BJ (cell line): ENCODE data around the gene FUT6. TPM values are rescaled to one million over a fixed set of nuclear protein-coding genes. Genes with fewer than 3 reads are reported as not detected.

Experiments used
- CTCF ChIA-PET: fragments of 350-600 bp; formaldehyde crosslinking; extraction: SDS; loops from one replicate; lab custom pipeline; 2021; ENCODE audit warnings: antibody characterized with exemption, inconsistent platforms; lab: Yijun Ruan, JAX
- POLR2A ChIA-PET: fragments of 300-600 bp; sonication (Branson Sonifier 250); formaldehyde crosslinking; extraction: SDS; loops from one replicate; lab custom pipeline; 2021; ENCODE audit warnings: antibody characterized with exemption; lab: Charles Lee
- DNase-seq: peaks from one replicate; pipeline ENCODE4 v3.0.0-alpha.2; 2011; ENCODE audit warnings: low read depth
- H3K27me3 ChIP-seq: 2 replicates; pipeline ENCODE4 v1.6.0; 2011; ENCODE audit warnings: low read length; ENCODE audit not compliant: control insufficient read depth, insufficient read depth
- H3K36me3 ChIP-seq: 2 replicates; pipeline ENCODE4 v1.5.1; 2011; ENCODE audit warnings: low read length; ENCODE audit not compliant: control insufficient read depth, insufficient read depth
- H3K4me3 ChIP-seq: 2 replicates; pipeline ENCODE4 v1.5.1; 2011; ENCODE audit warnings: low read depth, mild to moderate bottlenecking, control low read depth, low read length
- CTCF ChIP-seq: IDR thresholded peaks from 2 replicates; pipeline ENCODE4 v1.5.1; 2011; ENCODE audit warnings: low read depth, mild to moderate bottlenecking, control low read depth, inconsistent platforms, low read length, moderate library complexity; ENCODE audit not compliant: insufficient read depth
- polyA plus RNA-seq: library from polyadenylated mRNA; depleted of rRNA; stranded (reverse); fragments of >200 nt; gene quantifications from 2 replicates; pipeline ENCODE4 v1.2.3, GENCODE V29; 2011

Gene FUT6
- polyA plus RNA-seq, 1 experiment = not detected

GRCh38 chr19:5818594-5818993 is 20.9 kb downstream of the FUT6 start:
- DNase-seq = no peak
- Histone ChIP-seq H3K36me3 (no peaks in the 10 kb centered on the region), H3K27me3 (peaks cover 3% of the 10 kb centered on the region; the same call in 1 of the 2 replicates), H3K4me3 (no peak overlapping the region)
- no peak for TF ChIP-seq CTCF
- ChIA-PET POLR2A (no interaction called here), CTCF (interaction anchor here (0.5 to 1.1 kb wide), 2 partner anchors 11 to 14 kb away, joined by 3 to 4 read pairs; partner anchors contain the start of gene NRTN)

DNA sequence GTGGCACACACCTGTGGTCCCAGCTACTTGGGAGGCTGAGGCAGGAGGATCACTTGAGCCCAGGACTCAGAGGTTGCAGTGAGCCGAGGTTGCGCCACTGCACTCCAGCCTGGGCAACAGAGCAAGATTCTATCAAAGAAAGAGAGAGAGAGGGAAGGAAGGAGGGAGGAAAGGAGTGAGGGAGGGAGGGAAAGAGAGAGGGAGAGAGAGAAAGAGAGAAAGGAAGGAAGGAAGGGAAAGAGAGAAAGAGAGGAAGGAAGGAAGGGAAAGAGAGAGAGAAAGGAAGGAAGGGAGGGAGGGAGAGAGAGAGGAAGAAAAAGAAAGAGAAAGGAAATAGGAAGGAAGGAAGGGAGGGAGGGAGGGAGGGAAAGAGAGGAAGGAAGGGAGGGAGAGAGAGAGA is 22.3 kb downstream of the FUT6 start:
- ChIA-PET CTCF (interaction anchor here (1.1 kb wide), 1 partner anchor 13 kb away, joined by 3 read pairs; the partner anchor contains the start of gene NRTN), POLR2A (no interaction called here)
- DNase-seq = no peak
- TF ChIP-seq CTCF = no peak
- Histone ChIP-seq H3K27me3 (peaks cover 3% of the 10 kb centered on the region; the same call in 1 of the 2 replicates), H3K4me3 (no peak overlapping the region), H3K36me3 (no peaks in the 10 kb centered on the region)

GRCh38 chr19:5814852-5815246 is 24.7 kb downstream of the FUT6 start:
- TF ChIP-seq CTCF = no peak
- CTCF ChIA-PET = interaction anchor here (0.5 to 1.3 kb wide), 2 partner anchors 11 to 20 kb away, joined by 3 to 5 read pairs; no protein-coding TSS in a partner anchor
- peaks cover 3% of the 10 kb centered on the region; the same call in 1 of the 2 replicates for H3K27me3 ChIP-seq
- no peak for DNase-seq
- POLR2A ChIA-PET = no interaction called here
- no peaks in the 10 kb centered on the region for H3K36me3 ChIP-seq
- no peak overlapping the region for H3K4me3 ChIP-seq

DNA sequence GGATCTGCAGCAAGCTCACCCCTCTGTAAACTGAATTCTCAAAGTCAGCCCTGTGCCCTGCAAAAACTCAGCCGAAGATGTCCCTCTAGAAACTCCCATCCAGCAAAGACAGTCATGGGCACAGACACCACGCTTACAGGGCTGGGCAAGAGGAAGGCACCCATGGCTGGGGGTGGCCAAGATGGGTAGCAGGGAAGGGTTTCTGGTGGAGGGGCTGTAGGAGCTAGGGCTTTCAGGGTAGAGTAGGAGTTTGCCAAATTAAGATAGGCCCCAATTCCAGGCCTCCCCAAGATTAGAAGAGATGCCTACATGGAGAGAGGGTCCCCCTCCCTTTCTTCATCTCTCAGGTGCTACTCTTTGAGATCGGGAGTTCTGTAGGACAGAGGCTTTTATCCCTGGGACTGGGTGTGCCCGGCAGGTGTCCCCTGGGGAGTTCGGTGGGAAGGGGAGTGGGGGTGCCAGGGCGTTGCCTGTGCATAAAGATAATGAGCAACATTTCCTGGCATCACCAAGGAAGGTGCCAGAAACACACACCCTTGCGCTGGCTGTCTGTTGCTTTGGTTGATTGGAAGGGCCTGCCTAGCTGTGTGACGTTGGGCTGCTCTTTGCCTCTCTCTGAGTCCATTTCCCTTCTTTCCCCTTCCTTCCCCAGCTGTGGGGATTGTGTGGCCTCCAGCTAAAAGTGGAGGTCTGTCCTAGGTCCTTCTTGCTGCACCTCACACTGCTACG is 25.2 kb downstream of the FUT6 start:
- peaks cover 3% of the 10 kb centered on the region; the same call in 1 of the 2 replicates for H3K27me3 ChIP-seq
- H3K36me3 ChIP-seq = no peaks in the 10 kb centered on the region
- POLR2A ChIA-PET = no interaction called here
- no peak for DNase-seq
- TF ChIP-seq CTCF = no peak
- no peak overlapping the region for H3K4me3 ChIP-seq
- CTCF ChIA-PET = interaction anchor here (0.5 to 1.3 kb wide), 2 partner anchors 10 to 20 kb away, joined by 3 to 5 read pairs; no protein-coding TSS in a partner anchor

DNA sequence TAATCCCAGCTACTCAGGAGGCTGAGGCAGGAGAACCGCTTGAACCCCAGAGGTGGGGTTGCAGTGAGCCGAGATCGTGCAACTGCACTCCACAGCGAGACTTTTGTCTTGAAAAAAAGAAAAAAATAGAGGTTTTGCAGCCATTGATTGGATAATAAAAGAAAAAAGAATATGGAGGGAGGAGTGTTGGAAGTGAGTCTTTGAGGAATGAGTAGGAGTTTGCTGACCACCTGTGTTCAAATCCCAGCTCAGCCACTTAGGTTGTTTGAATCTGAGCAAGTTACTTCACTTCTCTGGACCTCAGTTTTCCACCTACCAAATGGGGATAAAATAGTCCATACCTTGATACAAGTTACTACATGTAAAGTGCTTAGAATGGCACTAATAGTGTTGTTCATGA is 28.4 kb downstream of the FUT6 start:
- Histone ChIP-seq H3K4me3 (no peak overlapping the region), H3K27me3 (peaks cover 4% of the 10 kb centered on the region), H3K36me3 (no peaks in the 10 kb centered on the region)
- TF ChIP-seq CTCF = no peak
- CTCF ChIA-PET = interaction anchor here (0.6 to 1.4 kb wide), 2 partner anchors 82 to 211 kb away, joined by 3 to 5 read pairs; no protein-coding TSS in a partner anchor
- POLR2A ChIA-PET = no interaction called here
- no peak for DNase-seq
